ENCODE measurements around the gene CSMD2. TPM values are rescaled to one million over a fixed set of nuclear protein-coding genes. Genes with fewer than 3 reads are reported as not detected.
A peak's percentile ranks its signal among the peaks of the same experiment; 100 is the strongest.

Gene CSMD2
- total RNA-seq, 1 donor from 2014 or later = 1.8 TPM

DNA sequence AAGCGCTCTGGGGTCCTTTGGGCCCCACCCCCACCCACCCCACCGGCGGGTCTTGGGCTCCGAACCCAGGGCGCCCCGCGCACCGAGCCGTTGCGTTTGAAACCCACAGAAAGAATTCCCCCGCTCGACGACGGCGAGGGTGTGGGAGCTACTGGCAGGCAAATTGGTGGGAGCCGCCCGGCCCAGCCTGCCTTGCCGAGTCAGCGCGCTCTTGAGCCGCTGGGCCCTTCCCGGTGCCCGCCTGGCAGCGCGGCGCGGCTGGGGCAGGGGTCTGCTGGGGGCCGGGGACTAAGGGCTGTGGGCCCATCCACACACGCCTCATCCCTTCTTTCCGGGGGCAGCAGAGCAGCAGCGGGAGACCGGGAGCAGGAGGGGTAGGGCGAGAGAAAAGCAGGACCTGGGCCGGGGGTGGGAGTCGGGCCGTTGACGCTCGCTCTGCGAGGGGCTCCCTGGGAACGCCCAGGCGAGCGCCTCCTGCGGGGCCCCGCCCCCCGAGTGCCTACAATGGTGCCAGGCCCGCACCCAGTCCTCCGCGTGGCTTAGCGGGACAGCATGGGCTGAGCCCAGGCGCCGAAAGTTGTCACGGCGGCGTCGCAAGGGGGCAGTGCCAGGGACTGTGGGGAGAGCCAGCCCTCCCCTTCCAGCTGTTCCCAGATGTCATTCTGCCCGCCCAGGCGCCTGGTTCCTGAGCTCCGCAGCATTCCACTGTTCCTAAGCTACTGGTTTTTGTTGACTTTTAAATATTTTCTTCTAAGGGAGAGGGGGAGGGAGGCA, 12.0 kb upstream of the CSMD2 start, which contains the start of gene C1orf94:
Gene C1orf94, plus strand, starts transcription at position 78 of the 774 bp plus-strand sequence. CDS start 883 bp downstream, outside the sequence.
- no peak within 1 kb of the TSS for H3K27ac Mint-ChIP-seq
- H3K4me3 Mint-ChIP-seq = no peak within 1 kb of the TSS

DNA sequence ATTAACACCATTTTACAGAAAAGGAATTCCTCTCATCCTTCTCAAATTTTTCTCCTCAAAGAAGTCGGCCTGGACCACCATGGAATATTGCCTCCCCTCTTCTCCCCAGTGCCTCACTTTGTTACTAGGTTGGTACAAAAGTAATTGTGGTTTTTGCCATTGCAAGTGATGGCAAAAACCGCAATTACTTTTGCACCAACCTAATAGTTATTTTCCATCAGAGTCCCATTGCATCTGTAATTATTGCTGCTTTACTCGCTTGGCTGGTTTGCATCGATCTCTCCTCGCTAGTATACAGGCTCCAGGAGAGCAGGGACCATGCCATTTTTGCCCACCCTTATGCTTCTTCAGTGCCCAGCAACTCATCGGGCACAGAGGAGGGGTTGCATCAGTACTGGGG, 10.7 kb upstream of the CSMD2 start:
- Mint-ChIP-seq H3K36me3 (no peaks in the 10 kb centered on the region), H3K9me3 (no peaks in the 10 kb centered on the region), H3K27ac (no peak overlapping the region), H3K4me3 (no peak overlapping the region), H3K4me1 (ENCODE audit: unreplicated experiment) (no peaks in the 10 kb centered on the region), H3K27me3 (peaks cover 91% of the 10 kb centered on the region)
- DNase-seq (ENCODE audit: extremely low spot score, unreplicated experiment) = no peak
- TF ChIP-seq, protein P1, sequence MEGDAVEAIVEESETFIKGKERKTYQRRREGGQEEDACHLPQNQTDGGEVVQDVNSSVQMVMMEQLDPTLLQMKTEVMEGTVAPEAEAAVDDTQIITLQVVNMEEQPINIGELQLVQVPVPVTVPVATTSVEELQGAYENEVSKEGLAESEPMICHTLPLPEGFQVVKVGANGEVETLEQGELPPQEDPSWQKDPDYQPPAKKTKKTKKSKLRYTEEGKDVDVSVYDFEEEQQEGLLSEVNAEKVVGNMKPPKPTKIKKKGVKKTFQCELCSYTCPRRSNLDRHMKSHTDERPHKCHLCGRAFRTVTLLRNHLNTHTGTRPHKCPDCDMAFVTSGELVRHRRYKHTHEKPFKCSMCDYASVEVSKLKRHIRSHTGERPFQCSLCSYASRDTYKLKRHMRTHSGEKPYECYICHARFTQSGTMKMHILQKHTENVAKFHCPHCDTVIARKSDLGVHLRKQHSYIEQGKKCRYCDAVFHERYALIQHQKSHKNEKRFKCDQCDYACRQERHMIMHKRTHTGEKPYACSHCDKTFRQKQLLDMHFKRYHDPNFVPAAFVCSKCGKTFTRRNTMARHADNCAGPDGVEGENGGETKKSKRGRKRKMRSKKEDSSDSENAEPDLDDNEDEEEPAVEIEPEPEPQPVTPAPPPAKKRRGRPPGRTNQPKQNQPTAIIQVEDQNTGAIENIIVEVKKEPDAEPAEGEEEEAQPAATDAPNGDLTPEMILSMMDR (conservative IDR thresholded peaks at IDR 0.05) = no peak

More for the DNA sequence above, 12.0 kb upstream of the CSMD2 start, which contains the start of gene C1orf94:
- Mint-ChIP-seq H3K36me3 (no peaks in the 10 kb centered on the region), H3K4me1 (ENCODE audit: unreplicated experiment) (no peaks in the 10 kb centered on the region), H3K9me3 (no peaks in the 10 kb centered on the region), H3K27me3 (peaks cover 93% of the 10 kb centered on the region)
- DNase-seq (ENCODE audit: extremely low spot score, unreplicated experiment) = no peak
- TF ChIP-seq, protein P1 (conservative IDR thresholded peaks at IDR 0.05) = no peak

DNA sequence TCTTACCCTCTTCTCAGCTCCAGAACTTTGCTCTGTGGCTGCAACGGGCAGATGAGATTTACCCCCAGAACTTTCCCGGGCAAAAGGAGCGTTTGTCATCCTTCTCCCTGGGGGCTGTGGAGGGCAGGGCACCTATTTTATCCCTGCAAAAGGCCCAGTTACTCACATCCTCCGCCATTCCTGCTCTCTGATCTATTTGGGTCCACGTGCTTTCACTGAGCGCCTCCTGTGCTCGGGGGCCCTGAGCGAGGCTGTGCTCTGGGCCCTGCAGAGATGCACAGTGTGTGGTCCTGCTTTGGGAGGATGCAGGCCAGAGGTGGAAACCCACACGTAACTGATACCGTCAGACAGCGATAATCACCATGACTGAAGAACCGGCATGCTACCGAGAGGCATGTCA, 2.4 kb upstream of the CSMD2 start:
- H3K4me3 Mint-ChIP-seq = no peak overlapping the region
- H3K27me3 Mint-ChIP-seq = peaks cover 86% of the 10 kb centered on the region
- H3K36me3 Mint-ChIP-seq = no peaks in the 10 kb centered on the region
- H3K4me1 Mint-ChIP-seq (ENCODE audit: unreplicated experiment) = peaks cover 9% of the 10 kb centered on the region
- H3K27ac Mint-ChIP-seq = no peak overlapping the region
- DNase-seq (ENCODE audit: extremely low spot score, unreplicated experiment) = no peak
- TF ChIP-seq, protein P1 (conservative IDR thresholded peaks at IDR 0.05) = no peak
- H3K9me3 Mint-ChIP-seq = no peaks in the 10 kb centered on the region

DNA sequence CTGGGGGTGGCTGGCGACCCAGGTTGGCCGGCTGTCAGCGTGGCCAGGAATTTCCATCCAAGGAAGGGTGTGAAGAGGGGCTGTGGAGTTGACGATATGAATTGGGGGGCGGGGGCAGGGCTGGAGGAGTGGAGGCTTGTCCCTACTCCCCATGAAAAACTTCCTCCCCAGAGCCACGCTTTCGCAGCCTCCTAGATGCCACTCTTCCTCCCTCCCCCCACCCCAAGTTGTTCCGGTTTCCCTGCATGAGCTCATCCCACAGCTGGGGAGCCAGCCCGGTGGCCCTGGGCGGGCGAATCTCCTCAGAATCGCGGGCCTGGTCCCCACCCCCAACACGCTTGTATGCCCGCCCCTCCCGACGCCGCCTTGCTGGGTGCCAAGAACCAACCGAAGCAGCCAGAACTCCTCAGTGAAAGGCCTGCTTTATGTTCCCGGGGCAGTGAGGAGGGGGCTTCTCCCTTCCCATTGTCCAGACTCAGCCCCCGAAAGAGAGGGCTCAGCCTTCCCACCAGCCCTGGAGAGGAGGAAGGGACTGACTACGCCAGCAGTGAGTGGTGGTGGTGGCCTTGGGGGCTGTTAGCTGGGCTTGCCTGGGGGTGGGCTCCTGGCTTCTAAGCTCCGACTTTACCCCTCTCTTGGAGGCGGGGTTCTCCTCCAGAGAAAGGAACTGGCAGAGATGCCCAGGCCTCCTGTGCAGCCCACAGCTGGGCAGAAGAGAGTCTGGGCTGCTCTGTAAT, 1.8 kb upstream of the CSMD2 start:
- Mint-ChIP-seq H3K27ac (no peak overlapping the region), H3K36me3 (no peaks in the 10 kb centered on the region), H3K4me3 (peak overlapping the region; percentile 63), H3K27me3 (peaks cover 86% of the 10 kb centered on the region), H3K4me1 (ENCODE audit: unreplicated experiment) (peaks cover 9% of the 10 kb centered on the region), H3K9me3 (no peaks in the 10 kb centered on the region)
- TF ChIP-seq, protein P1 (conservative IDR thresholded peaks at IDR 0.05) = no peak
- no peak for DNase-seq (ENCODE audit: extremely low spot score, unreplicated experiment)

DNA sequence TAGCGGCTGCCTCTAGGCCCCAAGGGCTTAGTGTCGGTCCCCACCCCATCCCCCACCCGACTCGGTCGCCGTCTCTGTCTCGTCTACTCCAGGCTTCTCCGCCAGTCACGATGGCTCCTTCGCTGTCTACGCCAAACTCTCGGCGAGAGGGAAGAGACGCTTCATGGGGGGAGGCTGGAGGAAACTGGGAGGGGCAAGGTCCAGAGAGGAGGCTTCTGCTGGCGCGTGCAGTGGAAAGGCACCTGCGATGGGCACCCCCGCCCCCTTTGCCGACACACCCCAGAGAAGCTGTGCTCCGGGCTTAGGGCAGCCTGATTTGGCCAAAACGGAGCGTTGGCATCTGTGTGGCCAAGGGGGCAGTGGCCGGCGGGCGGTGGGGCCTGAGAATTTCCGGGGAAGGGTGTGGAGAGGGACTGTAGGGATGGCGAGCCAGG, 1.2 kb upstream of the CSMD2 start:
- Mint-ChIP-seq H3K36me3 (no peaks in the 10 kb centered on the region), H3K4me3 (peak overlapping the region; percentile 63), H3K27me3 (peaks cover 88% of the 10 kb centered on the region), H3K9me3 (no peaks in the 10 kb centered on the region), H3K4me1 (ENCODE audit: unreplicated experiment) (peaks cover 9% of the 10 kb centered on the region), H3K27ac (no peak overlapping the region)
- TF ChIP-seq, protein P1 (conservative IDR thresholded peaks at IDR 0.05) = no peak
- DNase-seq (ENCODE audit: extremely low spot score, unreplicated experiment) = no peak

Data from type B pancreatic cell (in vitro differentiated cells).